Stomach (tissue), 4 donors: Measurements from ENCODE around the gene CAMK2A.

Source experiments
- EP300 ChIP-seq: sonication (generic); formaldehyde crosslinking; IDR thresholded peaks from one replicate; pipeline ENCODE4 v1.6.1; 2017; ENCODE audit warnings: antibody characterized with exemption
- POLR2A ChIP-seq, 4 donors: fragments of 450-650 bp; IDR thresholded peaks; one replicate each; pipeline ENCODE4 v1.6.1; 2016; ENCODE audit warnings: antibody characterized with exemption in 4 of 4, control low read depth in 2 of 4, mild to moderate bottlenecking in 1 of 4, moderate library complexity in 1 of 4
- TF ChIP-seq, protein P1 (sequence below), 7 experiments: fragments of 450-650 bp in 4 of 7; fragments of 200-600 bp in 3 of 7; sonication (generic) in 3 of 7; IDR thresholded peaks; one replicate each; pipeline ENCODE4 v1.5.1; 2016 to 2019; ENCODE audit warnings: antibody characterized with exemption in 7 of 7, control low read depth in 2 of 7, mild to moderate bottlenecking in 1 of 7

DNA sequence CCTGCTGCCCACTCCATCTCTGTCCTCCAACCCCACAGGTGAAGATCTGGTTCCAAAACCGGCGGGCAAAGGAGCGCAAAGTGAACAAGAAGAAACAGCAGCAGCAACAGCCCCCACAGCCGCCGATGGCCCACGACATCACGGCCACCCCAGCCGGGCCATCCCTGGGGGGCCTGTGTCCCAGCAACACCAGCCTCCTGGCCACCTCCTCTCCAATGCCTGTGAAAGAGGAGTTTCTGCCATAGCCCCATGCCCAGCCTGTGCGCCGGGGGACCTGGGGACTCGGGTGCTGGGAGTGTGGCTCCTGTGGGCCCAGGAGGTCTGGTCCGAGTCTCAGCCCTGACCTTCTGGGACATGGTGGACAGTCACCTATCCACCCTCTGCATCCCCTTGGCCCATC, 106.1 kb downstream of the CAMK2A start:
- TF ChIP-seq, protein P1, sequence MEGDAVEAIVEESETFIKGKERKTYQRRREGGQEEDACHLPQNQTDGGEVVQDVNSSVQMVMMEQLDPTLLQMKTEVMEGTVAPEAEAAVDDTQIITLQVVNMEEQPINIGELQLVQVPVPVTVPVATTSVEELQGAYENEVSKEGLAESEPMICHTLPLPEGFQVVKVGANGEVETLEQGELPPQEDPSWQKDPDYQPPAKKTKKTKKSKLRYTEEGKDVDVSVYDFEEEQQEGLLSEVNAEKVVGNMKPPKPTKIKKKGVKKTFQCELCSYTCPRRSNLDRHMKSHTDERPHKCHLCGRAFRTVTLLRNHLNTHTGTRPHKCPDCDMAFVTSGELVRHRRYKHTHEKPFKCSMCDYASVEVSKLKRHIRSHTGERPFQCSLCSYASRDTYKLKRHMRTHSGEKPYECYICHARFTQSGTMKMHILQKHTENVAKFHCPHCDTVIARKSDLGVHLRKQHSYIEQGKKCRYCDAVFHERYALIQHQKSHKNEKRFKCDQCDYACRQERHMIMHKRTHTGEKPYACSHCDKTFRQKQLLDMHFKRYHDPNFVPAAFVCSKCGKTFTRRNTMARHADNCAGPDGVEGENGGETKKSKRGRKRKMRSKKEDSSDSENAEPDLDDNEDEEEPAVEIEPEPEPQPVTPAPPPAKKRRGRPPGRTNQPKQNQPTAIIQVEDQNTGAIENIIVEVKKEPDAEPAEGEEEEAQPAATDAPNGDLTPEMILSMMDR (IDR thresholded peaks at IDR 0.05): no peak
- no peak for TF ChIP-seq POLR2A (IDR thresholded peaks at IDR 0.05)
- no peak for TF ChIP-seq EP300
